Nephron progenitor cell (in vitro differentiated cells): ENCODE data around the gene FHL3.
"Not testable (repeated sequence)": the region's sequence is repeated elsewhere in the genome, so short reads cannot be mapped to it uniquely, and the experiment has no call there.

Experiments
- DNase-seq: peaks from one replicate; pipeline ENCODE4 v3.0.0; 2021
- H3K27ac Mint-ChIP-seq: 2 replicates; pipeline ENCODE4 v1.8.0; 2021; ENCODE audit warnings: mild to moderate bottlenecking, moderate library complexity, mixed read lengths
- H3K27me3 Mint-ChIP-seq: 2 replicates; pipeline ENCODE4 v1.8.0; 2021; ENCODE audit warnings: mild to moderate bottlenecking, low read depth, mixed read lengths; ENCODE audit not compliant: poor library complexity
- H3K36me3 Mint-ChIP-seq: 2 replicates; pipeline ENCODE4 v1.8.0; 2021; ENCODE audit warnings: low read depth, mixed read lengths
- H3K4me1 Mint-ChIP-seq: 2 replicates; pipeline ENCODE4 v1.8.0; 2021; ENCODE audit warnings: mixed read lengths
- H3K4me3 Mint-ChIP-seq: 2 replicates; pipeline ENCODE4 v1.8.0; 2021; ENCODE audit warnings: mild to moderate bottlenecking, moderate library complexity, mixed read lengths
- H3K9me3 Mint-ChIP-seq: 2 replicates; pipeline ENCODE4 v1.8.0; 2021; ENCODE audit warnings: mild to moderate bottlenecking, moderate library complexity, mixed read lengths
- TF ChIP-seq, protein P1 (sequence below): fragments of 200-600 bp; sonication (generic); IDR thresholded peaks from 2 replicates; pipeline ENCODE4 v1.5.0; 2021; ENCODE audit warnings: antibody characterized with exemption

FHL3 gene

DNA sequence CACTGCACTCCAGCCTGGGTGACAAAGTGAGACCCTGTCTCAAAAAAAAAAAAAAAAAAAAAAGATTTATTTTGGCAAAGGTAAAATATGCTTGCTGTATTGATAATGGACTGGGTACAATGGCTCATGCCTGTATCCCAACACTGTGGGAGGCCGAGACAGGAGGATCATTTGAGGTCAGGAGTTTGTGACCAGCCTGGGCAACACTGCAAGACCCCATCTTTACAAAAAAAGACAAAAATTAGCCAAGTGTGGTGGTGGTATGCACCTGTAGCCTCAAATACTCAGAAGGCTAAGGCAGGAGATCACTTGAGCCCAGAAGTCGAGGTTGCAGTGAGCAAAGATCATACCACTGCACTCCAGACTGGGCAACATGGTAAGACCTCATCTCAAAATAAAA lies 21.8 kb downstream of the FHL3 start:
- Mint-ChIP-seq H3K27me3 (no peaks in the 10 kb centered on the region), H3K4me3 (no peak overlapping the region), H3K36me3 (peaks cover 64% of the 10 kb centered on the region), H3K4me1 (peaks cover 9% of the 10 kb centered on the region), H3K27ac (no peak overlapping the region), H3K9me3 (no peaks in the 10 kb centered on the region)
- DNase-seq = no peak
- TF ChIP-seq, protein P1, sequence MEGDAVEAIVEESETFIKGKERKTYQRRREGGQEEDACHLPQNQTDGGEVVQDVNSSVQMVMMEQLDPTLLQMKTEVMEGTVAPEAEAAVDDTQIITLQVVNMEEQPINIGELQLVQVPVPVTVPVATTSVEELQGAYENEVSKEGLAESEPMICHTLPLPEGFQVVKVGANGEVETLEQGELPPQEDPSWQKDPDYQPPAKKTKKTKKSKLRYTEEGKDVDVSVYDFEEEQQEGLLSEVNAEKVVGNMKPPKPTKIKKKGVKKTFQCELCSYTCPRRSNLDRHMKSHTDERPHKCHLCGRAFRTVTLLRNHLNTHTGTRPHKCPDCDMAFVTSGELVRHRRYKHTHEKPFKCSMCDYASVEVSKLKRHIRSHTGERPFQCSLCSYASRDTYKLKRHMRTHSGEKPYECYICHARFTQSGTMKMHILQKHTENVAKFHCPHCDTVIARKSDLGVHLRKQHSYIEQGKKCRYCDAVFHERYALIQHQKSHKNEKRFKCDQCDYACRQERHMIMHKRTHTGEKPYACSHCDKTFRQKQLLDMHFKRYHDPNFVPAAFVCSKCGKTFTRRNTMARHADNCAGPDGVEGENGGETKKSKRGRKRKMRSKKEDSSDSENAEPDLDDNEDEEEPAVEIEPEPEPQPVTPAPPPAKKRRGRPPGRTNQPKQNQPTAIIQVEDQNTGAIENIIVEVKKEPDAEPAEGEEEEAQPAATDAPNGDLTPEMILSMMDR = no peak

DNA sequence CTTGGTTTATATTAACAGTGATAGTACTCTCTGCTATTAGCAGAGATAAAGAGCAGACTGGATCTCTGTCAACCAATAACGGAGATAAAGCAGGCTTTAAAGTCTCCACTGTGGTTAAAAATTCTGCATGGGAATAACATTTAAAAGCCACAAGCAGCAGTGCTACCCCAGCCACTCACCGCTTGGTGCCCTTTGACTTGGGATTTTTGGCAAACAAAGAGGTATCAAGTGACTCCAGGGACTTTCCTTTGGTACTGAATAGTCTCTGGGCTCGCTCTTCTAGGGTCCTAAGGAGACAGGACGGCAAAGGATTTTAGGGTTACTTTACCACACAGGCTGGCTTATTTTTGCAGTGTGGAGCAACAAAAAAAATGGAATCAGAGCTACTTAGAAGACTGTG lies 26.8 kb downstream of the FHL3 start:
- Mint-ChIP-seq H3K4me3 (no peak overlapping the region), H3K27me3 (peaks cover 3% of the 10 kb centered on the region), H3K36me3 (peaks cover 72% of the 10 kb centered on the region), H3K9me3 (peaks cover 15% of the 10 kb centered on the region), H3K4me1 (no peaks in the 10 kb centered on the region), H3K27ac (peak overlapping the region; percentile 88)
- no peak for DNase-seq
- TF ChIP-seq, protein P1 = no peak

DNA sequence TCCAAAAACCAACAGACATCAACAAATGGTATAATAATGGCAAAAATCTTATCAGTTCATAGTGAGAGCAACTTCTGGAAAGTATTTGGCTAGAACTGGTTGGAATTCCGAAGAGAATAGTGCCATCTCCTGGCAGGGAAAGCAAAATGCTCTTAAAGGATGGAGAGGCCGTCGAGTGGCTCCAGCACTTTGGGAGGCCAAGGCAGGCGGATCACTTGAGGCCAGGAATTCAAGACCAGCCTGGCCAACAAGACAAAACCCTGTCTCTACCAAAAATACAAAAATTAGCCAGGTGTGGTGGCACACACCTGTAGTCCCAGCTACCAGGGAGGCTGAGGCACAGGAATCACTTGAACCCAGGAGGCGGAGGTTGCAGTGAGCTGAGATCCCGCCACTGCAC lies 30.2 kb downstream of the FHL3 start:
- H3K27ac Mint-ChIP-seq, DNase-seq: not testable (repeated sequence)
- H3K36me3 Mint-ChIP-seq = peaks cover 85% of the 10 kb centered on the region

DNA sequence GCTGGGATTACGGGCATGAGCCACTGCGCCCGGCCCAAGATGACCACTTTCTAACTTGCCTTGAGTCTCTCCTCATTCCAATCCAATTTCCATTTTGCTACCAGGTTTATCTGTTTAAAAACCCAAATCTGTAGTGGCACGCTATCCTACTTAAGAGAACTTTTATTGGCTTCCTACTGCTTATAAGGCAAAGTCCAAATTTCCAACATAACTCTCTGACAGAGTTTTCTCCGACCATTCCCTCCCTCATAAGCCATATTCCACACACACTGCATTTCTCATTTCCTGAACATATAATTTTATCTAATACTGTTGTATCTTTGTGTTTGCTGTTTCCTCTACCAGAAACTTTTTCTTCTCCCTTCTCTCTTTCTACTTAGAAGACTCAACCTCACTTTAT lies 30.7 kb downstream of the FHL3 start:
- TF ChIP-seq, protein P1 = no peak
- Mint-ChIP-seq H3K36me3 (peaks cover 82% of the 10 kb centered on the region), H3K9me3 (peaks cover 32% of the 10 kb centered on the region), H3K4me1 (no peaks in the 10 kb centered on the region), H3K27ac (no peak overlapping the region), H3K4me3 (no peak overlapping the region), H3K27me3 (peaks cover 3% of the 10 kb centered on the region)
- DNase-seq = no peak

More for the DNA sequence above, 30.2 kb downstream of the FHL3 start:
- TF ChIP-seq, protein P1 = peak; percentile 46
- not testable (repeated sequence) for H3K4me3 Mint-ChIP-seq, H3K4me1 Mint-ChIP-seq, H3K27me3 Mint-ChIP-seq
- H3K9me3 Mint-ChIP-seq = peaks cover 32% of the 10 kb centered on the region

DNA sequence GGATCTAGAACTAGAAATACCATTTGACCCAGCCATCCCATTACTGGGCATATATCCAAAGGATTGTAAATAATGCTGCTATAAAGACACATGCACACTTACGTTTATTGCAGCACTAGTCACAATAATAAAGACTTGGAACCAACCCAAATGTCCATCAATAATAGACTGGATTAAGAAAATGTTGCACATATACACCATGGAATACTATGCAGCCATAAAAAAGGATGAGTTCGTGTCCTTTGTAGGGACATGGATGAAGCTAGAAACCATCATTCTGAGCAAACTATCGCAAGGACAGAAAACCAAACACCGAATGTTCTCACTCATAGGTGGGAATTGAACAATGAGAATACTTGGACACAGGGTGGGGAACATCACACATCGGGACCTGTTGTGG lies 31.6 kb downstream of the FHL3 start:
- H3K27ac Mint-ChIP-seq, DNase-seq, H3K4me1 Mint-ChIP-seq, H3K27me3 Mint-ChIP-seq, H3K4me3 Mint-ChIP-seq: not testable (repeated sequence)
- peaks cover 32% of the 10 kb centered on the region for H3K9me3 Mint-ChIP-seq
- peaks cover 80% of the 10 kb centered on the region for H3K36me3 Mint-ChIP-seq

DNA sequence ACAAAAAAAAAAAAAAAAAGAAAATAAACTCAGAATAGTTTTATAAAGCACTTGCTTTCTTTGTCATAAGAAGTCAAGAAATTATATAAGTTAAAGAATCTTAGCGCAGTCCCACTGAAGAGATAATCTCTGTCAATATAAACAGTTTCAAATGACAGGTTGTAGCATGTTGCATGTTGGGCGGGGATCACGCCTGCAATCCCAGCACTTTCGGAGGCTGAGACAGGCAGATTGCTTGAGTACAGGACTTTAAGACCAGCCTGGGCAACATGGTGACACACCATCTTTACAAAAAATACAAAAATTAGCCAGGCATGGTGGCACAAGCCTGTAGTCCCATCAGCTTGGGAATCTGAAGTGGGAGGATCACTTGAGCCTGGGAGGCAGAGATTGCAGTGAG lies 40.0 kb downstream of the FHL3 start:
- DNase-seq = no peak
- Mint-ChIP-seq H3K27me3 (no peaks in the 10 kb centered on the region), H3K9me3 (no peaks in the 10 kb centered on the region), H3K27ac (no peak overlapping the region), H3K4me1 (no peaks in the 10 kb centered on the region), H3K4me3 (no peak overlapping the region), H3K36me3 (peaks cover 71% of the 10 kb centered on the region)
- TF ChIP-seq, protein P1 = no peak

DNA sequence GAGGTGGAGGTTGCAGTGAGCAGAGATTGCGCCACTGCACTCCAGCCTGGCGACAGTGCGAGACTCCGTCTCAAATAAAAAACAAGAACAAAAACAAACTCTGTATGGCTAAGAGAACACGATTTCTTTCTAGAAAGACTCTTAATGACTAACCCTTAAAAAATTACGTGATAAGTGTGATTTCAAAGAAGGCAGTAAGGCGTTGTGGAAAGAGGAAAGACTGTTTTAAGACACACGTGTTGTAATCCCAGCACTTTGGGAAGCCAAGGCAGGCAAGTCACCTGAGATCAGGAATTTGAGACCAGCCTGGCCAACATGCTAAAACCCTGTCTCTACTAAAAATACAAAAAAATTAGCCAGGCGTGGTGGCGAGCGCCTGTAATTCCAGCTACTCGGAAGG lies 41.2 kb downstream of the FHL3 start:
- not testable (repeated sequence) for DNase-seq, H3K4me3 Mint-ChIP-seq, H3K4me1 Mint-ChIP-seq, H3K9me3 Mint-ChIP-seq, H3K27me3 Mint-ChIP-seq
- peak overlapping the region; percentile 42 for H3K27ac Mint-ChIP-seq
- peaks cover 72% of the 10 kb centered on the region for H3K36me3 Mint-ChIP-seq
